GM18861 (cell line): ENCODE measurements around the gene SZT2.

Source experiments
- ATAC-seq: cut with Tn5 transposase; IDR thresholded peaks from one replicate; pipeline ENCODE4 v1.9.1; 2021; ENCODE audit not compliant: unreplicated experiment

SZT2 gene

DNA sequence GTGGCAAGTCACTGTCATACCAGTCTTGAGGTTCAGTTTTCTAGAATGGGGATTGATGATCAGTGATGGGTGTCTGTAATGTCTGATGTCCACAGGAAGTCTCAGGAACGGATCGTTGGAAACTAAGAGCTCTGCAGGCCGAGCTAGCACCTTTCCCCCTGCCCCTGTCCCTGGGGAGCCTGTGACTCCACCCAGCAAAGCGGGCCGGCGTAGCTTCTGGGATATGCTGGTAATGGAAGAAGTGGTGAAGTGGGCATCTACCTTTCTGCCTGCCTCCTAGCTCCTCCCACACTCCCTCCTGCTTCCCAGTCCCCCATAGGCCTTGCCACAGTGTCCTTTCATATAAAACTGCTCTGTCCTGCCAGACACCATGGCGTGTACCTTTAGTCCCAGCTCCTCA, 50.7 kb downstream of the SZT2 start:
- no peak for ATAC-seq

DNA sequence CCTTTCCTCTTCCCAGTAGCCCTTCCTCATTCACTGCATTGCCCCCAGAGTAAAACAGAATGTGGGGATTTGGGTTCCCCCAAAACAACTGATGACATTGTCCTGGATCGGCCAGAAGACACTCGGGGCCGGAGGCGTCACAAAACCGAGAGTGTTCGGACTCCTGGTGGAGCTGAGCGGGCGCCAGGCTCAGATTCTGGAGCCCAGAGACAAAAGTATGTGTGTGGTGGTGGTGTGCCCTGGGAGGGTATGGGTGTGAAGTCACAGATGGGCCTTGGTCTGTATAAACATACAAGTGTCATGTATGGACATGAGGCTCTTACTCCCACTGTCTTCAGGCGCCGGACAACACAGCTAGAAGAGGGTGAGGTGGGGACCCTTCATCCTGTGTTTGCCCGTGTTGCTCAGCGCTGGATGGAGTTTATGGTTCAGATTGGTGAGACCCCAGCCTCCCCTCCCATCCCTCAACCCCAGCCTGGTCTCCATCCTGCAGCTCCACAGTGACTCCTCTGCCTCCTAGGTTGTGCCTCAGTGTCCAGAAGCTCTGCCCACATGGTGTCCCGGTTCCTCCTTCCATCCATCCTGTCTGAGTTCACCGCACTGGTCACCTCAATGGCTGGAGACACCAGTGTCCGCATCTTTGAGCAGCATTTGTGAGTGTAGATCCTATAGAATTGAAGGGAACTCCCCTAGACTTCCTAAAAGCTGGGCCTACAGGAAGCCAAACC, 51.6 kb downstream of the SZT2 start:
- ATAC-seq: no peak

DNA sequence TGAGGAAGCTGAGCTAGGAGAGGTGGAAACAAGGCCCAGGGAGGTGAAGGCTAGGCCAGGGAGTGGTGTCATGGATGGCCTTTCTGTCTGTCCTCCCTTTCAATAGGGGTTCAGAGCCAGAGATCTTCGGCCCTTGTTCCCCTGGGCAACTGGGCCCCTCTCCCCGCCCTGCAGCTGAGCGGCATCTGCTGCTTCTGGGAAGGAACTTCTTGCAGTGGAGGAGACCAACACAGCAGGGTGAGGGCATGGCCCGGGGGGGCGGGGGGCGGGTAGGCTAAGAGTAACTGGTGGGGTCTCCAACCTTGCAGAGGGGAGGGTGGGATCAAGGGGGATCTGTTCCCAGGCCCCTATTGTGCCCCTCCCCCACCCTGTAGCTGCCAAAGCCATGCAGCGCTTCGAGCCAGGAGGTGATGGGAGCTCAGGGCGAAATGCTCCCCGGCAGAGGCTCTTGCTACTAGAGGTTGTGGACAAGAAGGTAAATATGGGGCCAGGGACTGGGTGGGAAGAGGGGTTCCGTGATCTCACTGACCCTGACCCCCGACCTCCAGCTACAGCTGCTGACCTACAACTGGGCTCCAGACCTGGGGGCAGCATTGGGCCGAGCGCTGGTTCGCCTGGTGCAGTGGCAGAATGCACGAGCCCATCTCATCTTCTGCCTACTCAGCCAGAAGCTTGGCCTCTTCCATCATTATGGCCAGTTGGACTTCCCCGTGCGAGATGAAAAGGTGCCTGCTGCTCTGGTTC, 52.4 kb downstream of the SZT2 start:
- ATAC-seq: no peak

DNA sequence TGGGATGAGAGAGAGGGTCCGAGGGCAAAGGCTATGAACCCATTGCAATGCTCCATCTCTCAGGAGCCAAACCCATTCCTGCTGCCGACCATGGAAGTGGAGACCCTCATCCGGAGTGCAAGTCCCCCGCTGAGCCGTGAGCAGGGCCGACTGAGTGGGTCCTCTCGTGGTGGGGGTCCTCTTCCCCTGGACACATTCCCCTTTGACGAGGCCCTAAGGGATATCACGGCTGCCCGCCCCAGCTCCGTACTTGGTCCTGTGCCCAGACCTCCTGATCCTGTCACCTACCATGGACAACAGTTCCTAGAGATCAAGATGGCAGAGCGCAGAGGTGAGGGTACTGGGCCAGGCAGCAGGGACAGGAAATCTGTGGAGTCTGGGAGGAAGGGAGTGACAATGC, 53.1 kb downstream of the SZT2 start:
- ATAC-seq: no peak

DNA sequence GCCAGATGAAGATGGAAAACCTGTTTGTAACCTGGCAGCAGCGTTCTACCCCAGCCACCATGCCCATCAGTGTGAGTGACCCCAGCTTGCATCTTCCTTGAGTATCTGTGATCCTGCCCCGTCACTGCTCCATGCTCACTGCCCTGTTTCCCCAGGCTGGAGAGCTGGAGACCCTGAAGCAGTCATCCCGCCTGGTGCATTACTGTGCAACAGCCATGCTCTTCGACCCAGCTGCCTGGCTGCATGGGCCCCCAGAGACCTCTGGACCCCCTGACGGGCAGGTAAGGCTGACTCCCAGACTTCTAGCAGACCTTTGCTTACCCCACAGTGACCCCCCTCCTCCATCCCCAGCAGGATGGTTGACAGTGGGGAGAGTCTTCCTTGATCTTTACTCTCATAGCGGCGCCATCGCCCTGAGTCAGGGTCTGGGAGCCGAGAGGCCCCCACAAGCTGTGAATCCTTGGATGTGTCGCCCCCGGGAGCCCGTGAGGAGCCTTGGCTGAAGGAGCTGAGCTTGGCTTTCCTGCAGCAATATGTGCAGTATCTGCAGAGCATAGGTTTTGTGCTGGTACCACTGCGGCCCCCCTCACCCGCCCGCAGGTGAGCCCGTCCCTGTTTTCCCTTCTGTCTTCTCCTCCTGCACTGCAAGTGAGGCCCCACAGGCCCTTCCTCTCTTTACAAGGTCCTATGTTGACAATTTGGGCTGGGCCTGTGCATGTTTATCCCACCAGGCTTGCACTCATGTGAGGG, 53.7 kb downstream of the SZT2 start:
- ATAC-seq: no peak

DNA sequence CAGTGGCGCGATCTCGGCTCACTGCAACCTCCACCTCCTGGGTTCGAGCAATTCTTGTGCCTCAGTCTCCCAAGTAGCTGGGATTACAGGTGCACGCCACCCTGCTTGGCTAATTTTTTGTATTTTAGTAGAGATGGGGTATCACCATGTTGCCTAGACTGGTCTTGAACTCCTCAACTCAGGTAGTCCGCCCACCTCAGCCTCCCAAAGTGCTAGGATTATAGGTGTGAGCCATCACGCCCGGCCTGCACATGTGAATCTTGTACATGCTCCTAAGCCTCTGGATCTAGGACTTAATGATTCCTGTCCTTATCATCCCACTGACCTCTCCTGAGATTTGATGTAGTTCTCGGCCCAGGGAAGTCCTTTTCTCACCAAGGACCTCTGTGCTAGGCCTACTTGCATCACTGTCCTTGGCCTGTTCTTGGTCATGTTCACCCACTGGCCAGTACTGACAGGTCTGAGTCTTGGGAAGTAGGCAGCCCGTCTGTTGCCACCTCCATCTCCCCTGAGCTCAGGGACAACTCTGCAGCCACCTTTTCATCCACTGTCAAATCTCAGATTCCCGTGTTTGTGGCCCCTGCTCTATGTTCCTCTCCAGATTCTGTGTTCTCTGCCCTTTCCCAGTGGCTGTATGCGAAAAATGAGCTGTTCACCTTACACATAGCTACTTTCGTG, 54.6 kb downstream of the SZT2 start:
- ATAC-seq: no peak

DNA sequence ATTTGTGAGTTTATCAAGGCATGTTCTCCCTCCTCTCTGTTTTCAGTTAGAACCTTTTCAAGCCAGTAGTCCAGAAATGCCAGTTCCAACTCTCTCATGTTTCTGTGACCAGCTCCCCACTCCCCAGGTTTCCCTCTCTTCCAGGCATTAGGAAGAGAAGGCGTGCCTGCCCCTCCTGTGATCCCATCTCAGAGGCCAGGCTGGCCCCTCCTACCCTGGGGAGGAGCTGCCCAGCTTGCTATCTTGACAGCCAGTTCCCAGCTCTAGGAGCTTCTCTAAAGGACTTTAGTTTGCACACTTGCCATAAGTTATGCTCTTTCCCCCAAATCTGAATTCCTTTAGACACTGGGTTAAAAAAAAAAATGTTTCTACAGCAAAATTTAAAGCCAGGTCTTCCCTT, 55.1 kb downstream of the SZT2 start:
- ATAC-seq: no peak

DNA sequence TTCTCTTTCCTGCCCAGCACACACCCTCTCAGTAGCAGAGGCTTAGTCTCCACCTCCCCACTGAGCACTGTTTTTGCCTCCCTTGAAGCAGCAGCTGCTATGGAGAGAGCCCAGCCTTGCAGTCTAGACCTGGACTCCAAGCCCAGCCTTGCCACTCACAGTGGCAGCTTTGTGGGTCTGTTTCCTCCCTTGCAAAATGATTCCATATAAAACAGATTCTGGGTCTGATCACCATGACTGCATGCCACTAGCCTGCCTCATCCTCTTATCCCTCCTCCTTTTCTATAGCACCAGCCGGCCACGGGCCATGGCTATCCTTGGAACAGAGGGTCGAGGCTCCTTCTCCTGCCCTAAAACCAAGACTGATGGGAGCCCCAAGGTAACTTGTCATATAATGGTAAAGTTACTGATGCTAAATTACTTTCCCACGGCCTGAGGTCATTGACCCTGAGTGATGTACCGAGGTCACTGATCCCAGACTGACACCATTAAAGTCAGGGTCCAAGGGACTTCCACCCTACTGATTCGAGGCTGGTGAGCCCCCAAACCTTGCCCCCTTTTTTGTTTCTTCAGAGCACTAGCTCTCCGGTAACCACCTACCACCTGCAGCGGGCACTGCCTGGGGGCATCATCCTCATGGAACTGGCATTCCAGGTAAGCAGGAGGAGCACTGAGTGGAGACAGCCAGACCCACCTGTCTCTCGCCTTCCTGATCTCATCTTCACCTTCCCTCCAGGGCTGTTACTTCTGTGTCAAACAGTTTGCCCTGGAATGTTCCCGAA, 56.1 kb downstream of the SZT2 start:
- ATAC-seq: no peak

DNA sequence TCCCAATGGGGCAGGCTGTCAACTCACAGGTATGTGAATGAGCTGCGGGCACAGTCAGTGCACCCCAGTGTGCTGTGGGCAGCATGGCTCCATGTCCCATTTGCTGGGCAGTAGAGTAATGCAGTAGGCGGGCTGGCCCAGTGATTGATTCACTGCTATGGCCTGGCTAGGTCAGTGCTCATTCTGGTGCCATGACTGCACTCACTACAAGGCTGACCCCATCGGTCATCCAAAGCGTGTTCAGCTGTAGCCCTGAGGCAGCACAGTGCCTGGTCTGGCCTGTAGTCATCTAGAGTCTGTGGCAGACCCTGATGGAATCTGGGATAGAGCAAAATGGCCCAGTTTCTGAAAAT, 56.7 kb downstream of the SZT2 start:
- ATAC-seq: no peak

DNA sequence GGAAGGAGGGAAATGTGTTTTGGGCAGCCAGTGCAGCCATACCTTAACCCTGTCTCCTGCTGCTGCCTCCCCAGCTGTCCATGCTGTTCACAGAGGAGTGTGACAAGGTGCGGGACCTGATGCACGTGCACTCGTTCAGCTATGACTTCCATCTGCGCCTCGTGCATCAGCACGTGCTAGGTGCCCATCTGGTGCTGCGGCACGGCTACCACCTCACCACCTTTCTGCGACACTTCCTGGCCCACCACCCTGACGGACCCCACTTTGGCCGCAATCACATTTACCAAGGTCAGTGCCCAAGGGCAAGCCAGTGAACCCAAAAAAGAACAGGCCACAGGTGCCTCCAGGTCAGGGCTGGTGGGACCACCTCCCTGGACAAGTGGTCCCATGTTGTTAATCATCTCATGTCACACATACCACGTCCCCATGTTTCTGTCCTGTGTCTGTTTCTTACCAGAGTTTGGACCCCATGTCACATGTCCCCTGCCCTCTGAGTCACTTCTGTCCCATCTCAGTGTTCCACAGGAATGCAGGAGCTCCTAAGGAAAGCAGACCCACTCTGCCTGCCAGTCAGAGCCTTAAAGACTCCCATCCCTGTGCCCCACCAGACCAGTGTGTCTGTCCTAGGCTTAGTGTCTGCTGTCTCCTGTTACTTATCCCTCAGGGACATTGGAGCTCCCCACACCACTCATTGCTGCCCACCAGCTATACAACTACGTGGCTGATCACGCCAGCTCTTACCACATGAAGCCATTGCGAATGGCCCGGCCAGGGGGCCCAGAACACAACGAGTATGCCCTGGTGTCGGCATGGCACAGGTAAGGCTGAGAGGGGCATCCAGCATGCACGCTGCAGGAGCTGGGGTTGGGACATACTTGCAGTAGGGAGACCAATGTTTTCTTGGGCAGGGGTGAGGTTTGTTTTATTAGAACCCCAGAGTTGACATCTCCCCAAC, 57.5 kb downstream of the SZT2 start:
- no peak for ATAC-seq

DNA sequence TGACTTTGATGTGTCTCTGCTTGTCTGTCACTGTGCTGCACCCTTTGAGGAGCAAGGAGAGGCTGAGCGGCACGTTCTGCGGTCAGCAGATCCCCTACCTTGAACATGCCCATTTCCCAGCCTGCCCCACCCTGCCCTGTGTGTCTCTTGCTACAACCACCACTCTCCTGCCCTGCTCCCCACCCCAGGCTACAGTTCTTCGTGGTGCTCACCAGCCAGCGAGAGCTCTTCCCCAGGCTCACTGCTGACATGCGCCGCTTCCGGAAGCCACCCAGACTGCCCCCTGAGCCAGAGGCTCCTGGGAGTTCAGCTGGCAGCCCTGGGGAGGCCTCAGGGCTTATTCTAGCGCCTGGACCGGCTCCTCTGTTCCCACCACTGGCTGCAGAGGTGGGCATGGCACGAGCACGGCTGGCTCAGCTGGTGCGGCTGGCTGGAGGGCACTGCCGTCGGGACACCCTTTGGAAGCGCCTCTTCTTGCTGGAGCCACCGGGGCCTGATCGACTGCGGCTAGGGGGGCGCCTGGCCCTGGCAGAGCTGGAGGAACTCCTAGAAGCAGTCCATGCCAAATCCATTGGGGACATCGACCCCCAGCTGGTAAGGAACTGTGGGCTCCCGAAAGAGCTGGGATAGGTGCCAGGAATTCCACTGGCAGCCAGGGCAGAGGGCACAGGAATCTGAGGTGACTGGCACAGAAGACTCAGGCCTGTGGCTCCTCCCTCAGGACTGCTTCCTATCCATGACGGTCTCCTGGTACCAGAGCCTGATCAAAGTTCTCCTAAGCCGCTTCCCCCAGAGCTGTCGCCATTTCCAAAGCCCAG, 58.4 kb downstream of the SZT2 start:
- no peak for ATAC-seq

DNA sequence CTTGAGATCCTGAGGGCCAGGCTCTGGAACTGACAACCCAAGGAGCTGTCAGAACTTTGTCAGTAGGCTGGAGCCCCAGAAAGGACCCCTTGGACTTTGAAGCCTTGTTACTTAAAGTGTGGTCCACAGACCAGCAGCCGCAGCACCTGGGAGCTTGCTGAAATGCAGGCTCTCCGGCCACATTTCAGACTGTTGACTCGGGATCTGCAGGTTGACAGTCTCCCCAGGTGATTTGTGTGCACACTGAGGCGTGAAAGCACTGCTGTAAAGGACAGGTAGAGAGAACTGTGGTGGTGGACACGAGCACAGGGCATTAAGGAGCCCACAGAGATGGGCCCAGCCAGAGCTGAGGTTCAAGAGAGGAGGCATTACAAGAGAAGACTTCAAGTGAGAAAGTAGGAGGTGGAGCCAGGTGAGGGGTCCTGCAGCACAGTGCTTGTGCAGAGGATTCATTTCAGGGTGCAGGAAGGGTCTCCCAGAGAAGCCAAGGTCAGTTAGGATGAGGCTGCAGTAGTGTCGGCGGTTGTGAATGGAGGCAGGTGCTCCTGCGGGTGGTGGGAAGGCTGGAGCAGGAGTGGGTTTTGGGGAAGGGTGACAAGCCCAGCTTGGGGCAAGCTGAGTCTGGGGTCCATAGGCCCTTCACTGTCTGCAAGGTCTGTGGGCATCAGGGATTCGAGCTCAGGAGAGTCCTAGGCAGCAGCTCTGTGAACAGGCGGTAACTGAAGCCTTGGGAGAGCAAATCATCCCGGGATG, 59.4 kb downstream of the SZT2 start:
- no peak for ATAC-seq

DNA sequence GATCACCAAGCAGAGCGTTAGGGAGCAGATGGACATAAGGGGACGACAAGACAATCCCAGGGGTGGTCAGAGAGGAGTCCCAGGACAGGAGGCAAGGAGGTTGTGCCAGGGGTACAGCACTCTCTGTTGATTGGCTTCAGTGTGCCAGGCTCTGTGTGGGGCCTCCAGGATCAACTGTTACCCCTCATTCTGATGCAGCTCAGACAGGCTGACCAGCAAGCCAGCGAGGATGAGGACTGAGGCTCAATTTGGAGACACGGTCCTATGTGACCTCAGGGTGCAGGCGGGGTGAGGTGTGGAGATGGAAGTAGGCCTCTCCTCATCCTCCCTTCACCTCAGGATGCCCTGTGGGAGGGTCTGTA, 60.0 kb downstream of the SZT2 start:
- ATAC-seq: no peak

DNA sequence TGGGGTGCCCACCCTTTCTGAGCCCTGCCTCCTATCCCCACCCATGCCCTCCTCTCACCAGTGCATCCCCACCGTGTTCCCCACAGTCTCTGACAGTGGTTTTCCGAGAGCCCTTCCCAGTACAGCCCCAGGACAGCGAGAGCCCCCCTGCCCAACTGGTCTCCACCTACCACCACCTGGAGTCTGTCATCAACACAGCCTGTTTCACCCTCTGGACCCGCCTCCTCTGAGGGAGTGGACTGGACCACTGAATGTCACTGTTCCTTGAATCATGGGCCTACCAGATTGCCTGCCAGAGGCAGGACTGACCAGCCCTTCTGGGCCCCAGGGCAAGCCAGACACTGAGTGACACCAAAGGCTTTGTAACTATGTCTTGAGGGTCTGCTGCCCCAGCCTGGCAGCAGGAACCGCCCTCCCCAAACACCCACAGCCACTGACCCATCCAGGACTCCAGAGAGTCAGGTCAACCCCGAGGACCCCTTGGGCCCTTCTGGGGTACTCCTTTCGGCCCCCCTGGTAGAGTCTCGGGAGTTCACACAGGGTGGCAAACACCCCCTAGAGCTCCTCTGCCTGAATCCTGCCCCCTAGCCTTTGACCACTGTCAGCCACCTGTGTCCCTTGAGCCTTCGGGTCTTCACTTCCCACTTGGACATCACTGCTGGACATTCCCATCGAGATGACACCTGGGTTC, 60.7 kb downstream of the SZT2 start:
- no peak for ATAC-seq

DNA sequence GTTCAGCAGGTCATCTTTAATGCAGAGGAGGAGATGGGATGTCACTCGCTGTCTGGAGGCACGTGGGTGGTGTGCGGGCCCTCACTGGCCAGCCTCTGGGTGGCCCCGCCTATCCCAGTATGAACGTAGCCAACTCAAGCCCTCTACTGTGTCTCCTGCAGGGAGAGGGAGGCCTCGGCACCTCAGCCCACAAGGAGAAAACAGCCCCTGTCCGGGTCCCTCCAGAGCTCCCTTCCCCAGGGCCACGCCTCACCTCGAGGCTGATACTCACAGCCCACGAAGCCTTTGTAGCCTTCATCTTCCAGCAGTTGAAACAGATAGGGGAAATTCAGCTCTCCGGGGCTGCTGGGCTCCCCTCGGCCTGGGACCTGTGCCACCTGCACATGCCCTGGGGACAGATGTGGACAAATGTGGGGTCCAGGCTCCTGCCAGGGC, 61.5 kb downstream of the SZT2 start:
- ATAC-seq: no peak

DNA sequence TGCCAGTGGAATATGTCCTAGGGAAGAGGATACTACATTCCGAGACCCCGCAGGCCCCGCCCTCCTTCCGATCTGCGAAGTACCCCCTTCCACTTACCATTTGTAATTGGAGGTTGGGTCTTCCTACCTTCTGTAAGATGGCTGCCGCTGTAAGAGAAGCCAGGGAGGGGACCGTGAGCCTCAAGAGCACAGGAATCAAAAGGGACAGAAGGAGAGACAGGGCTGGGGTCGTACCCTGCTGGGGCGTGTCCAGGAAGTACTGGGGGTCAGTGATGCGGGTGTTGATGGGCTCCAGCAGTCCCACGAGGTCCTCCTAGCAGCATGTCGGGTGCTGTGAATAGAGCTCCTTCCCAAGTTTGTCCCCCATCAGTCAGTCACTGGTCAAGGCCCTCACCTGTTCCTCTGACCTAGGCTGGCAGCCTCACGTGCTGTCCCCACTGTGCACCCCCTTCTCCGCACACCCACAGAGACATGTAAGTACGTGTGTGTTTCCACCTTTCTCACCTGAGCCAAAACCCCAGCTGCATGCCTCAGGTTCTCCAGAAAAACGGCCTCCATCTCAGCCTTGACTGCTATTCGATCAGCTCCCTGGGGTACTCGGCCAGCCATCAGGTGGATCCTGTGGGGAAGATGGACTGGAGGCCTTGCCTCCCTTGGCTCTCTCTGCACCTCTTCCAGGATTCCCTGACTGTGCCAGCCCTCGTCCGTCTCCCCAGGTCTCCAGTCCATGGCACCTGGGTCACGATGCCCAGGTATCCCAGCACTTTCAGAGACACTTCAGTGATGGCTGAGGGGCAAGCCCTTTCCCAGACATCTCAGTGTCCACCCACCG, 62.2 kb downstream of the SZT2 start:
- ATAC-seq: no peak
